ENCODE data around the gene STRIP2. TPM values are rescaled to one million over a fixed set of nuclear protein-coding genes. Genes with fewer than 3 reads are reported as not detected.

STRIP2 gene
- total and polyA plus RNA-seq, 9 of the 15 experiments (the other 6 are each of a cell fraction or from before 2014, with no cell fraction given) = 10.1 to 81.8 (median 42.3) TPM

DNA sequence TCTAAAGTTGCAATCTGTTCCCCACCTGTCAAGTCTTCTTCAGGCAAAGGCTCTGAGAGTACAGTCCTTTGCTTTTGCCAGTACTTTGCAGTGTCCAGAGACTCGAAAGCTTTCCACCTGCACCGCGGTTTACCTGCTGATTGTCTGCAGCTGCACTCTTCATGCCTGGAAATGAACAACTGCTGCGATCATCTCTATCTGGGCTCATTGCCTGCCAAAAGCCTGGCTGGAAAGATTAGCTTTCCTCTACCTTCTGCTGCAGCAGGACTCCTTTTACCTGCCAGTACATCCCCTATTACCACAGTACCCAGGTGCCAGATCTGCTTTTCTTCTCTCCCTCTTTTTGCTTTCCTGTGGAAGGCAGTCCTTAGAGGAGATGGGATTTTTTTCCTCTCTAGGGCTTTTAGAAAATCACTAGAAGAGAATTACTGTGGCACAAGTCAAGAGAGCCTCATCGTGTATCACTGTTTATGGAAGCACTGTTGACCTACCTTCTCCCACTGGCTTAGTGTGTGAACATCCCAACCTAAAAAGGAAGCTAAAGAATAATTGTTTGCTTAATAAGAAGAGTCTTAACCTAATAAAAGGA is 2.2 kb downstream of the STRIP2 start (continued):
- TF ChIP-seq, protein P1, sequence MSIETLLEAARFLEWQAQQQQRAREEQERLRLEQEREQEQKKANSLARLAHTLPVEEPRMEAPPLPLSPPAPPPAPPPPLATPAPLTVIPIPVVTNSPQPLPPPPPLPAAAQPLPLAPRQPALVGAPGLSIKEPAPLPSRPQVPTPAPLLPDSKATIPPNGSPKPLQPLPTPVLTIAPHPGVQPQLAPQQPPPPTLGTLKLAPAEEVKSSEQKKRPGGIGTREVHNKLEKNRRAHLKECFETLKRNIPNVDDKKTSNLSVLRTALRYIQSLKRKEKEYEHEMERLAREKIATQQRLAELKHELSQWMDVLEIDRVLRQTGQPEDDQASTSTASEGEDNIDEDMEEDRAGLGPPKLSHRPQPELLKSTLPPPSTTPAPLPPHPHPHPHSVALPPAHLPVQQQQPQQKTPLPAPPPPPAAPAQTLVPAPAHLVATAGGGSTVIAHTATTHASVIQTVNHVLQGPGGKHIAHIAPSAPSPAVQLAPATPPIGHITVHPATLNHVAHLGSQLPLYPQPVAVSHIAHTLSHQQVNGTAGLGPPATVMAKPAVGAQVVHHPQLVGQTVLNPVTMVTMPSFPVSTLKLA (conservative IDR thresholded peaks at IDR 0.05) = no peak
- TF ChIP-seq MAFG (tag; conservative IDR thresholded peaks at IDR 0.05) (no peak), PHF20 (IDR thresholded peaks at IDR 0.05; ENCODE audit: partially characterized antibody) (no peak), TFAM (CRISPR knock-in tag; conservative IDR thresholded peaks at IDR 0.05) (no peak), CREM (IDR thresholded peaks at IDR 0.05; ENCODE audit: low read depth) (no peak), ZNF780A (CRISPR knock-in tag; IDR thresholded peaks at IDR 0.05) (no peak), ZNF3 (CRISPR knock-in tag; IDR thresholded peaks at IDR 0.05) (no peak), NR4A1 (CRISPR knock-in tag; IDR thresholded peaks at IDR 0.05) (no peak), NR4A1 (tag; IDR thresholded peaks at IDR 0.05) (no peak), HMGN3 (IDR thresholded peaks at IDR 0.05; ENCODE audit: borderline replicate concordance, extremely low read depth, insufficient read length, low read depth, low read length) (no peak), PTTG1 (tag; IDR thresholded peaks at IDR 0.05; ENCODE audit: low read depth) (no peak), MTA2 (IDR thresholded peaks at IDR 0.05; ENCODE audit: low read depth) (no peak), MAFK (IDR thresholded peaks at IDR 0.05; ENCODE audit: low read length) (peak; percentile 18; the same call in 1 of the 2 replicates), RBFOX2 (IDR thresholded peaks at IDR 0.05; ENCODE audit: low read depth, low read length) (no peak), KDM4B (IDR thresholded peaks at IDR 0.05; ENCODE audit: borderline replicate concordance in 2 of 2, low read depth in 1 of 2) (no peak), SRF (CRISPR knock-in tag; IDR thresholded peaks at IDR 0.05) (no peak)
- TF ChIP-seq, protein P2, sequence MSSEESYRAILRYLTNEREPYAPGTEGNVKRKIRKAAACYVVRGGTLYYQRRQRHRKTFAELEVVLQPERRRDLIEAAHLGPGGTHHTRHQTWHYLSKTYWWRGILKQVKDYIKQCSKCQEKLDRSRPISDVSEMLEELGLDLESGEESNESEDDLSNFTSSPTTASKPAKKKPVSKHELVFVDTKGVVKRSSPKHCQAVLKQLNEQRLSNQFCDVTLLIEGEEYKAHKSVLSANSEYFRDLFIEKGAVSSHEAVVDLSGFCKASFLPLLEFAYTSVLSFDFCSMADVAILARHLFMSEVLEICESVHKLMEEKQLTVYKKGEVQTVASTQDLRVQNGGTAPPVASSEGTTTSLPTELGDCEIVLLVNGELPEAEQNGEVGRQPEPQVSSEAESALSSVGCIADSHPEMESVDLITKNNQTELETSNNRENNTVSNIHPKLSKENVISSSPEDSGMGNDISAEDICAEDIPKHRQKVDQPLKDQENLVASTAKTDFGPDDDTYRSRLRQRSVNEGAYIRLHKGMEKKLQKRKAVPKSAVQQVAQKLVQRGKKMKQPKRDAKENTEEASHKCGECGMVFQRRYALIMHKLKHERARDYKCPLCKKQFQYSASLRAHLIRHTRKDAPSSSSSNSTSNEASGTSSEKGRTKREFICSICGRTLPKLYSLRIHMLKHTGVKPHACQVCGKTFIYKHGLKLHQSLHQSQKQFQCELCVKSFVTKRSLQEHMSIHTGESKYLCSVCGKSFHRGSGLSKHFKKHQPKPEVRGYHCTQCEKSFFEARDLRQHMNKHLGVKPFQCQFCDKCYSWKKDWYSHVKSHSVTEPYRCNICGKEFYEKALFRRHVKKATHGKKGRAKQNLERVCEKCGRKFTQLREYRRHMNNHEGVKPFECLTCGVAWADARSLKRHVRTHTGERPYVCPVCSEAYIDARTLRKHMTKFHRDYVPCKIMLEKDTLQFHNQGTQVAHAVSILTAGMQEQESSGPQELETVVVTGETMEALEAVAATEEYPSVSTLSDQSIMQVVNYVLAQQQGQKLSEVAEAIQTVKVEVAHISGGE (CRISPR knock-in tag; IDR thresholded peaks at IDR 0.05) = no peak
- TF ChIP-seq, protein P3, sequence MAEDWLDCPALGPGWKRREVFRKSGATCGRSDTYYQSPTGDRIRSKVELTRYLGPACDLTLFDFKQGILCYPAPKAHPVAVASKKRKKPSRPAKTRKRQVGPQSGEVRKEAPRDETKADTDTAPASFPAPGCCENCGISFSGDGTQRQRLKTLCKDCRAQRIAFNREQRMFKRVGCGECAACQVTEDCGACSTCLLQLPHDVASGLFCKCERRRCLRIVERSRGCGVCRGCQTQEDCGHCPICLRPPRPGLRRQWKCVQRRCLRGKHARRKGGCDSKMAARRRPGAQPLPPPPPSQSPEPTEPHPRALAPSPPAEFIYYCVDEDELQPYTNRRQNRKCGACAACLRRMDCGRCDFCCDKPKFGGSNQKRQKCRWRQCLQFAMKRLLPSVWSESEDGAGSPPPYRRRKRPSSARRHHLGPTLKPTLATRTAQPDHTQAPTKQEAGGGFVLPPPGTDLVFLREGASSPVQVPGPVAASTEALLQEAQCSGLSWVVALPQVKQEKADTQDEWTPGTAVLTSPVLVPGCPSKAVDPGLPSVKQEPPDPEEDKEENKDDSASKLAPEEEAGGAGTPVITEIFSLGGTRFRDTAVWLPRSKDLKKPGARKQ (CRISPR knock-in tag; IDR thresholded peaks at IDR 0.05) = no peak
- TF ChIP-seq, protein P4, sequence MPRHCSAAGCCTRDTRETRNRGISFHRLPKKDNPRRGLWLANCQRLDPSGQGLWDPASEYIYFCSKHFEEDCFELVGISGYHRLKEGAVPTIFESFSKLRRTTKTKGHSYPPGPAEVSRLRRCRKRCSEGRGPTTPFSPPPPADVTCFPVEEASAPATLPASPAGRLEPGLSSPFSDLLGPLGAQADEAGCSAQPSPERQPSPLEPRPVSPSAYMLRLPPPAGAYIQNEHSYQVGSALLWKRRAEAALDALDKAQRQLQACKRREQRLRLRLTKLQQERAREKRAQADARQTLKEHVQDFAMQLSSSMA (CRISPR knock-in tag; IDR thresholded peaks at IDR 0.05) = no peak
- TF ChIP-seq, protein P5, sequence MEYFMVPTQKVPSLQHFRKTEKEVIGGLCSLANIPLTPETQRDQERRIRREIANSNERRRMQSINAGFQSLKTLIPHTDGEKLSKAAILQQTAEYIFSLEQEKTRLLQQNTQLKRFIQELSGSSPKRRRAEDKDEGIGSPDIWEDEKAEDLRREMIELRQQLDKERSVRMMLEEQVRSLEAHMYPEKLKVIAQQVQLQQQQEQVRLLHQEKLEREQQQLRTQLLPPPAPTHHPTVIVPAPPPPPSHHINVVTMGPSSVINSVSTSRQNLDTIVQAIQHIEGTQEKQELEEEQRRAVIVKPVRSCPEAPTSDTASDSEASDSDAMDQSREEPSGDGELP (CRISPR knock-in tag; IDR thresholded peaks at IDR 0.05; ENCODE audit: borderline replicate concordance) = 0 out of 2 replicates have a peak, but pooled peaks have one; percentile 18

Measured in K562 (cell line).